BE2C (cell line): ENCODE data around the gene SOX10.

ENCODE experiments used
- DNase-seq: peaks from one replicate; pipeline ENCODE4 v3.0.0-alpha.2; 2020
- H3K27me3 ChIP-seq: fragments of 250-450 bp; sonication (Bioruptor Pico); 2 replicates; pipeline ENCODE4 v1.5.1; 2020; ENCODE audit warnings: mild to moderate bottlenecking
- H3K36me3 ChIP-seq: fragments of 250-450 bp; sonication (Bioruptor Pico); 2 replicates; pipeline ENCODE4 v1.5.1; 2020; ENCODE audit warnings: mild to moderate bottlenecking
- H3K4me1 ChIP-seq: fragments of 250-450 bp; sonication (Bioruptor Pico); 2 replicates; pipeline ENCODE4 v1.5.1; 2020
- H3K4me3 ChIP-seq: 2 replicates; pipeline ENCODE4 v1.5.1; 2011; ENCODE audit warnings: low read depth, low read length
- H3K9me3 ChIP-seq: fragments of 250-450 bp; sonication (Bioruptor Pico); 2 replicates; pipeline ENCODE4 v1.5.1; 2020
- TF ChIP-seq, protein P1 (sequence below): IDR thresholded peaks from 2 replicates; pipeline ENCODE4 v1.5.1; 2012; ENCODE audit warnings: mild to moderate bottlenecking, low read depth, low read length

SOX10 gene

DNA sequence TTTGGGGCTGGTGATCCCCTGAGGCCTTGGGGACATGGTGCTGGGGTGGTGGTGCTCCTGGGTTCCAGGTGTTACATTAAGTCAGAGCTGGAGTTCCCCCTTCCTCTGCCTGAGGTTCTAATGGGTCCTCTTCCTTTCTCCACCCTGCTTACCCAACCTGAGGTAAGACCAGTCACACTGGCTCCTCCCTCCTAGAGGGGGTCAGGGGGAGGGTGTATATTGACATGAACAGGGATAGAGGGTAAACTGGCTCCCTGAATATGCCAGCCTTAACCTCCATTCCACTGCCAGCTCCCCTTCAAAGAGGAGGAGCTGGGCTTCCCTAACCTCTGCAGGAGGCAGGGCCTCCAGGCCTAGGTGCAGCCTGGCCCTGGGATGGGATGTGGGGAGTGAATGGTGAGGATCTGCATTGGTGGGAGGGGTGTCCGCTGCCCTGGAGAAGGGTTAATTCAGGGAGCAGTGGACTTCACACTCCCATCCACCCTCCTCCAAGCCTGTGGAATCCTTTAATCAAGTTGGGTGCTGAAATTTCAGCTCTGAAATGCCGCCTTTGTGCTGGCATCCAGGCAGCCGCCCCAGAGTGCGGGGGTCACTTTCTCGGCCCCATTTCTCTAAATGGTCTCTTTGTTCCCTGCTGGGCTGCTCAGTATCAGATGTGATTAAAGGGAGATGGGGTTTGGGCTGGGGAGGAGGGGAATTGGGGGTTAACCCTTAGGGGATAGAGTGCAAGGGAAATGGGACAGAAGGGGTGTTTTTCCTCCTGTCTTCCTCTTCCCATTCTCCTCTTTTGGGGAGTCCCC lies 15.7 kb downstream of the SOX10 start:
- Histone ChIP-seq H3K36me3 (peaks cover 51% of the 10 kb centered on the region), H3K4me3 (no peak overlapping the region), H3K4me1 (peaks cover 13% of the 10 kb centered on the region), H3K27me3 (no peaks in the 10 kb centered on the region), H3K9me3 (no peaks in the 10 kb centered on the region)
- no peak for DNase-seq
- TF ChIP-seq, protein P1, sequence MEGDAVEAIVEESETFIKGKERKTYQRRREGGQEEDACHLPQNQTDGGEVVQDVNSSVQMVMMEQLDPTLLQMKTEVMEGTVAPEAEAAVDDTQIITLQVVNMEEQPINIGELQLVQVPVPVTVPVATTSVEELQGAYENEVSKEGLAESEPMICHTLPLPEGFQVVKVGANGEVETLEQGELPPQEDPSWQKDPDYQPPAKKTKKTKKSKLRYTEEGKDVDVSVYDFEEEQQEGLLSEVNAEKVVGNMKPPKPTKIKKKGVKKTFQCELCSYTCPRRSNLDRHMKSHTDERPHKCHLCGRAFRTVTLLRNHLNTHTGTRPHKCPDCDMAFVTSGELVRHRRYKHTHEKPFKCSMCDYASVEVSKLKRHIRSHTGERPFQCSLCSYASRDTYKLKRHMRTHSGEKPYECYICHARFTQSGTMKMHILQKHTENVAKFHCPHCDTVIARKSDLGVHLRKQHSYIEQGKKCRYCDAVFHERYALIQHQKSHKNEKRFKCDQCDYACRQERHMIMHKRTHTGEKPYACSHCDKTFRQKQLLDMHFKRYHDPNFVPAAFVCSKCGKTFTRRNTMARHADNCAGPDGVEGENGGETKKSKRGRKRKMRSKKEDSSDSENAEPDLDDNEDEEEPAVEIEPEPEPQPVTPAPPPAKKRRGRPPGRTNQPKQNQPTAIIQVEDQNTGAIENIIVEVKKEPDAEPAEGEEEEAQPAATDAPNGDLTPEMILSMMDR, result no peak

DNA sequence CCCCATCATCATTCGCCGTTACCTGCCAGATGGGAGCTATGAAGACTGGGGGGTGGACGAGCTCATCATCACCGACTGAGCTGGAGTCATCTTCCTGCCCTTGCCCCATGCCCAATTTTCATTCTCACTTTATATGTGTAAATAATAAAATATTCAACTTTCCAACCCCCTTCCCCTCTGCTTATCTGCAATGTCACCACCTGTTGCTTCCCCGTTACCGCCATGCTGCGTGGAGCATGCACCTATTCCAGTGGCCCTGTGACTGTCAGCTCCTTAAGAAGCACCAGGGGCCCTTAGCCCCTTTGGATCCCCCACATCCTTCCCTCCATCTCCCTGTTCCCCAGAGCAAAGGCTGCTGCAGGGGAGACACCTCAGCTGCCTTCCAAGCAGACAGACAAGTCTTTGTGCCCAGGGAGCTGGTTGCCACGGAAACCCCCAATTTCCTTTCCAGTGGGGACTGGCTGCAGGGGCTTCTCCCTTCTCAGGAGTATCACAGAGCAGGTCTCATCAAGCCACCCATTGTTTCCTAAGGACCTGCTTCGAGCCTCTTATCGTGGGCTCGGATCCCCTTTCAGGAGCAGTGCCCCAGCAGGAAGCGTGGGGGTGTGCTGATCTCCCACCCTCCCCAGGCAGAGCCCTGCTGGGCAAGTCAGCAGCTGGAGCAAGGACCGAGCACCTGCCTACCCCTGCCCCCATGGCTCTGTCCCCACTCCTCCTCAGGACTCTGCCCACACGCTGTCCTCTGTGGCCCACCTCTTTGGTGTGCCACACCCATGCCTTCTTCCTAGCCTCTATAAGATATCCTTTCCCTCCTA lies 16.5 kb downstream of the SOX10 start:
- Histone ChIP-seq H3K4me3 (no peak overlapping the region), H3K36me3 (peaks cover 57% of the 10 kb centered on the region), H3K27me3 (no peaks in the 10 kb centered on the region), H3K9me3 (no peaks in the 10 kb centered on the region), H3K4me1 (peaks cover 11% of the 10 kb centered on the region)
- TF ChIP-seq, protein P1, result no peak
- DNase-seq, result no peak

DNA sequence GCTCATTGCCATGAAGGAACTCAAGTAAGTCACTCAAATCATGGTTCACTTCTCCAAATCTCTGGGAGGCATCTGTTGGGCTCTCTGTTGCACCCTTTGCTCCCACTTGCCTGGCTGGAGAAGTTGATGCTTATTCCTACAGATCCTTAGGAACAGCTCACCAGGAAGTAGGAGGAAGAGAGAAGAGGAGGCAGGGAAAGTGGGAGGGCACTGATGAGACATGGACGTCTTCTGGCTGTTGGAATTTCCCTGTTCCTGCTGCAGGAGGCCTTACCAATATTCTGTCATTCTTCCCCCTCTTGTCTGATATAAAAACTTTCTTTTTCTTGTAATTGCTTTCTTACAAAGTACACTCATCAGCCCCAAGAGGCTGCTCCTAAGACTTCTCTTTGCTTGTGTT lies 17.2 kb downstream of the SOX10 start:
- DNase-seq, result no peak
- TF ChIP-seq, protein P1, result no peak
- Histone ChIP-seq H3K4me1 (peaks cover 8% of the 10 kb centered on the region), H3K36me3 (peaks cover 58% of the 10 kb centered on the region), H3K4me3 (no peak overlapping the region), H3K27me3 (no peaks in the 10 kb centered on the region), H3K9me3 (no peaks in the 10 kb centered on the region)

DNA sequence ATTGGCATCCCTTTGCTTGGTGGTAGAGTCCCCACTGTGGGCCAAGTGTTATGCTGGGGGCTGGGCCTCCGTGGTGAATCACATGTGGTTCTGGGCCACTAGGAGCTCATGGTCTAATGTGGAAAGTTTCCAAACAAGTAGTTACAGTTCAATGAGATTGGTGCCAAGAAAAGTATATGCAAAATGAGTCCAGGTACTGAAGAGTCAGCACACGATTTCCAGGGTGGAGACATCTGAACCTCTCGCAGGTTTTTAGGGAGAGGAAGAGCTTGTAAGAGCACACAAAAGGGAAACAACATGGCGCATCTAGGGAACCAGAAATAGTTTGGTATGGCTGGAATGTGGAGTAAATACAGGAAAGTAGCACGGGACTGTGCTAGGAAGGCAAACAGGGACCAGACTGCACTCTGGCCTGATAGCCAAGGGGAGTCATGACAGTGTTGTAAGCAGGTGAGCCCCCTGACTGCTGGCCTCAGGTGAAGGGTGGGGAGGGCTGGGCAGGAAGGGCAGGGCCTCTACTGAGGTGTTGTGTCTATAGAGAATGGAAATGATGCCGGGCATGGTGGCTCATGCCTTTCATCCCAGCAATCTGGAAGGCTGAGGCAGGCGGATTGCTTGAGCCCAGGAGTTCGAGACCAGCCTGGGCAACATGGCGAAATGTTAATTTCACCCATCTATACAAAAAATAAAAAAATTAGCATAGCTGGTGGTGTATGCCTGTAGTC lies 18.3 kb downstream of the SOX10 start:
- TF ChIP-seq, protein P1, result no peak
- no peaks in the 10 kb centered on the region for H3K27me3 ChIP-seq
- DNase-seq, result no peak
- H3K36me3 ChIP-seq, result peaks cover 64% of the 10 kb centered on the region
- H3K4me1 ChIP-seq, result peaks cover 3% of the 10 kb centered on the region
- no peak overlapping the region for H3K4me3 ChIP-seq
- H3K9me3 ChIP-seq, result no peaks in the 10 kb centered on the region

DNA sequence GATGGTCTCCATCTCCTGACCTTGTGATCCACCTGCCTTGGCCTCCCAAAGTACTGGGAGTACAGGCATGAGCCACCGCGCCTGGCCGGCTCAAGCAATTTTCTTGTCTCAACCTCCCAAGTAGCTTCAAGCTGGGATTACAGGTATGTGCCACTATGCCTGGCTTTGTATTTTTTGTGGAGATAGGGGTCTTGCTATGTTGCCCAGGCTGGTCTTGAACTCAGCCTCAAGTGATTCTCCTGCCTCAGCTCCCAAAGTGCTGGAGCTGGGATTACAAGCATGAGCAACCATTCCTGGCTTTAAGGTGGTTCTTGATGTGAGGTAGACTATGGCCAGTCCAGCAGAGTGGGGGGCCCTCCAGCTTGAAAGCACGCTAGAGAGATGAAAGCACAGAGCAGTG lies 23.3 kb downstream of the SOX10 start:
- H3K4me1 ChIP-seq, result no peaks in the 10 kb centered on the region
- H3K9me3 ChIP-seq, result no peaks in the 10 kb centered on the region
- TF ChIP-seq, protein P1, result no peak
- DNase-seq, result no peak
- H3K4me3 ChIP-seq, result no peak overlapping the region
- H3K36me3 ChIP-seq, result peaks cover 74% of the 10 kb centered on the region
- no peaks in the 10 kb centered on the region for H3K27me3 ChIP-seq
